ENCODE data around the gene AIFM2. TPM values are rescaled to one million over a fixed set of nuclear protein-coding genes. Genes with fewer than 3 reads are reported as not detected.

AIFM2 gene
- total and polyA plus RNA-seq, 5 donors from 2014 or later = 2.0 to 5.5 (median 2.4) TPM

Other genes with a start within 250 kb of the AIFM2 start
- gene MACROH2A2, start 80.0 kb downstream of the AIFM2 start, total RNA-seq = 2.4 TPM
- gene MACROH2A2, start 80.0 kb downstream of the AIFM2 start, polyA plus RNA-seq = 1 to 10 TPM; 3.2 to 4.1 (median 3.5) TPM
- gene TYSND1, start 13.9 kb upstream of the AIFM2 start, total RNA-seq = 15.2 TPM
- gene TYSND1, start 13.9 kb upstream of the AIFM2 start, polyA plus RNA-seq = 10 to 100 TPM; 15.0 to 28.1 (median 20.3) TPM
- 108 TPM for gene SAR1A, start 37.7 kb upstream of the AIFM2 start, total RNA-seq
- gene SAR1A, start 37.7 kb upstream of the AIFM2 start, polyA plus RNA-seq = 10 to 100 TPM; 14.5 to 46.4 (median 31.1) TPM
- 54.3 TPM for gene PPA1, start 100.6 kb upstream of the AIFM2 start, total RNA-seq
- gene PPA1, start 100.6 kb upstream of the AIFM2 start, polyA plus RNA-seq = 100 to 1,000 TPM; 142 to 232 (median 167) TPM
- not detected for gene NPFFR1, start 151.2 kb upstream of the AIFM2 start, total RNA-seq
- gene NPFFR1, start 151.2 kb upstream of the AIFM2 start, polyA plus RNA-seq = not detected
- 2.3 TPM for gene LRRC20, start 249.8 kb upstream of the AIFM2 start, total RNA-seq
- 1 to 10 TPM in 3 of 4 donors, under 1 TPM in 1; 0.93 to 3.1 (median 1.8) TPM for gene LRRC20, start 249.8 kb upstream of the AIFM2 start, polyA plus RNA-seq